Activated CD4-positive, alpha-beta T cell treated with anti-CD3 and anti-CD28 coated beads, Interleukin-2, amount 10 ng/mL, durations not matched to agents 7 days and 5 days (primary cell): ENCODE results near the gene RARRES1. TPM values are rescaled to one million over a fixed set of nuclear protein-coding genes. Genes with fewer than 3 reads are reported as not detected.

ENCODE experiments used
- CTCF ChIA-PET: fragments of 350-600 bp; sonication (Branson Sonifier 250); formaldehyde crosslinking; loops from one replicate; lab custom pipeline; 2021; ENCODE audit warnings: antibody characterized with exemption; lab: Charles Lee
- POLR2A ChIA-PET: fragments of 350-600 bp; sonication (Branson Sonifier 250); formaldehyde crosslinking; loops from one replicate; lab custom pipeline; 2021; ENCODE audit warnings: antibody characterized with exemption; lab: Charles Lee
- DNase-seq: peaks from one replicate; pipeline ENCODE4 v3.0.0-alpha.2; 2020
- H3K27ac Mint-ChIP-seq: one replicate; pipeline ENCODE4 v1.8.0; 2021; ENCODE audit warnings: mild to moderate bottlenecking, moderate library complexity, mixed read lengths
- H3K27me3 Mint-ChIP-seq: one replicate; pipeline ENCODE4 v1.8.0; 2021; ENCODE audit warnings: mixed read lengths
- H3K36me3 Mint-ChIP-seq: one replicate; pipeline ENCODE4 v1.8.0; 2021; ENCODE audit warnings: low read depth, mixed read lengths
- H3K4me1 Mint-ChIP-seq: one replicate; pipeline ENCODE4 v1.8.0; 2021; ENCODE audit warnings: mixed read lengths
- H3K4me3 Mint-ChIP-seq: one replicate; pipeline ENCODE4 v1.8.0; 2021; ENCODE audit warnings: mild to moderate bottlenecking, moderate library complexity, mixed read lengths
- H3K9me3 Mint-ChIP-seq: one replicate; pipeline ENCODE4 v1.8.0; 2021; ENCODE audit warnings: mixed read lengths
- total RNA-seq, 2 experiments: library from RNA; stranded (reverse); gene quantifications; one replicate each; pipeline ENCODE4 v1.2.3, GENCODE V29; 2021

Gene RARRES1
- total RNA-seq, 2 experiments from 2014 or later = not detected

DNA sequence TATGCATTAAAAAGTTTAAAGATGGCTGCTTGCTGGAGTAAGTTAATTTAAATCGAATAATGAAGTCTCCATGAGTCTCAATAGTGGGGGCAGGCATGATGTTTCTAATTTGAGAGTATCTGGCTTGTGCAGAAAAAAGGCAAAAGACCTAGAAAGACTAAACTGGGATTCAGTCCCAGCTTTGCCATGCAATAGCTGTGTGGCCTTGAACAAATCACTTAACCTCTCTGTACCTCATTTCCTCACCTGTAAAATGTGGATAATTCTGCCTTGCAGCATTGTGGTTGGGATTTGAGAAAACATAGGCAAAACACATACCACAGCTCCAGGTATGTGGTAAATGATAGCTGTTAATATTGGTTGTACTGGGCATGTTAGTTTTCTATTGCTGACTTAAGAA lies 68.4 kb downstream of the RARRES1 start:
- H3K9me3 Mint-ChIP-seq = no peaks in the 10 kb centered on the region
- H3K4me3 Mint-ChIP-seq = no peak overlapping the region
- H3K27me3 Mint-ChIP-seq = no peaks in the 10 kb centered on the region
- no peak overlapping the region for H3K27ac Mint-ChIP-seq
- DNase-seq = no peak
- ChIA-PET CTCF (interaction anchor here (1.5 kb wide), 1 partner anchor 19 kb away, joined by 5 read pairs; the partner anchor contains the start of gene GFM1), POLR2A (no interaction called here)
- peaks cover 31% of the 10 kb centered on the region for H3K36me3 Mint-ChIP-seq
- peaks cover 8% of the 10 kb centered on the region for H3K4me1 Mint-ChIP-seq

DNA sequence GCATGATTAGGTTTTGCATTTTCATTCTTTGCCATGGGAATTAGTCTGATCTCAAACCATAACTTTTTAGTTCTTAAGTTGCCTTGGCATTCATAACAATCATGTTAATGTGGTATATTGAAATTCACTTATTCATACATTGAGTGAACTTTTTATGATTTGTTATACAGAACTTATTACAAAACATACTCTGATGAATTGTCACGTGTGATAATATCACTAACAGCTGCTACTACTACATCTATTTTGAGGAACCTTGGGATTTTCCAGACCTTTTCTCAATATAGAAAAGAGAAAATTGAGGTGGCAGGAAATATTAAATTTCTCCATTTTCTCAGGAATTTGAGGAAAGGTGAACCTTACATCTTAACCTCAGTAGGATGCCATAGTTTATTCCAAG lies 69.0 kb downstream of the RARRES1 start:
- Mint-ChIP-seq H3K4me1 (peaks cover 10% of the 10 kb centered on the region), H3K27me3 (no peaks in the 10 kb centered on the region), H3K36me3 (peaks cover 25% of the 10 kb centered on the region), H3K27ac (no peak overlapping the region), H3K9me3 (no peaks in the 10 kb centered on the region), H3K4me3 (no peak overlapping the region)
- no peak for DNase-seq
- ChIA-PET CTCF (no interaction called here), POLR2A (no interaction called here)

DNA sequence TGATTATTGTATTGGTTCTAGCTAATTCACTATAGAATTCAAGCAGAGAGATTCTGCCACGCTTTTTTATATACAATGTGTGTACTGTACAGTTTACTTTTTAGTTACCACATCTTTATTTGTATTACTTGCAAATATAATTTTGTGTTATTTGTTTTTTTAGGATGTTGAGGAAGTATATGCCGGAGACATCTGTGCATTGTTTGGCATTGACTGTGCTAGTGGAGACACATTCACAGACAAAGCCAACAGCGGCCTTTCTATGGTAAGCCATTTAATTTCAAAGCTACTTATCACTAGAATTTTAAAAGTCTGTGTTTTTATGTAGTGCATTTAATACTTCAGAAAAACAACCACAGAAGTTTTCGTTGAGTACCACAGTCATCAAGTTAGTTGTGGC lies 71.5 kb downstream of the RARRES1 start:
- Mint-ChIP-seq H3K9me3 (no peaks in the 10 kb centered on the region), H3K27me3 (no peaks in the 10 kb centered on the region), H3K4me3 (no peak overlapping the region), H3K4me1 (peaks cover 10% of the 10 kb centered on the region), H3K36me3 (peaks cover 26% of the 10 kb centered on the region), H3K27ac (no peak overlapping the region)
- DNase-seq = no peak
- ChIA-PET POLR2A (no interaction called here), CTCF (interaction anchor here (2.3 to 4.0 kb wide), 3 partner anchors 10 to 16 kb away, joined by 6 to 32 read pairs (median 17); partner anchors contain the start of genes GFM1 and LXN)

DNA sequence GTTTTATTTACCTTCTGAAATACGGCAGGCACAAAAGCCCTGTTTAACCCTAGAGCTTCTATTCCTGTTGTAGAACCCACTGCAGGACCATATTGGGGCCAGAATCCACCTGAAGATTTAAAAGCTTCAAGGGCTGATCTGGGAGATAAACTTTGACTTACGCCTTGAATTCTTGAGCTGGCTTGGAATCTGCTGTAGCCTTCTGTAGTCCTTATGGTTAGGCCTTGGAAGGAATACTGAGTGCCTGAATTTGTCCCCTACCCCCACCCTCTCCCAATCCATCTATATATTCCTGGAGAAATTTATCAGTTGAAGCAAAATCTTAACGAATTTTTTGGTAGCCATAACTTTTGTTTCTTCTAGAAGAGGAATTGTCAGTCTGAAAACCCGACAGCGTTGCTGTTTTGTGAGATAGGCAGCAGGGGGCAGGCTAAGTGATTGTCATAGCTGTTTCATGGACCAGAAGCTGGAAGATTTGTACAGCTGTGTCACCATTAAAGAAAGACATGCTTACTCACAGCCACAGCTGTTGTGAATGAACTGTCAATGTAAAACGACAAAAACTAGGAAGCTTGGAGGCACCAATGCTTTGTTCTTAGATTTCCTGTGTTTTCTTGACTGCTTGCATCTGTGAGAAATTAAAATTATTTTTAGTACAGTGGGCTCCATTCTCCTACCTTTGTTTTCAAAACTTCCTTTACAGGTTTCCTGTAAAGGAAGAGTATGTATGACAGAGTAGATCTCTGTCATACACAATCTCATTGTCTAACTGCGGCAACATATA lies 72.6 kb downstream of the RARRES1 start:
- DNase-seq = peak; percentile 71
- POLR2A ChIA-PET = interaction anchor here (1.7 kb wide), 1 partner anchor 15 kb away, joined by 4 read pairs; the partner anchor contains the start of gene GFM1
- no peak overlapping the region for H3K27ac Mint-ChIP-seq
- CTCF ChIA-PET = interaction anchor here (1.2 to 4.0 kb wide), 12 partner anchors 11 to 142 kb away, joined by 3 to 32 read pairs (median 4); partner anchors contain the start of genes GFM1, LXN, MFSD1 and MLF1
- H3K4me3 Mint-ChIP-seq = no peak overlapping the region
- H3K4me1 Mint-ChIP-seq = peaks cover 10% of the 10 kb centered on the region
- H3K36me3 Mint-ChIP-seq = peaks cover 23% of the 10 kb centered on the region
- H3K9me3 Mint-ChIP-seq = no peaks in the 10 kb centered on the region
- H3K27me3 Mint-ChIP-seq = no peaks in the 10 kb centered on the region

DNA sequence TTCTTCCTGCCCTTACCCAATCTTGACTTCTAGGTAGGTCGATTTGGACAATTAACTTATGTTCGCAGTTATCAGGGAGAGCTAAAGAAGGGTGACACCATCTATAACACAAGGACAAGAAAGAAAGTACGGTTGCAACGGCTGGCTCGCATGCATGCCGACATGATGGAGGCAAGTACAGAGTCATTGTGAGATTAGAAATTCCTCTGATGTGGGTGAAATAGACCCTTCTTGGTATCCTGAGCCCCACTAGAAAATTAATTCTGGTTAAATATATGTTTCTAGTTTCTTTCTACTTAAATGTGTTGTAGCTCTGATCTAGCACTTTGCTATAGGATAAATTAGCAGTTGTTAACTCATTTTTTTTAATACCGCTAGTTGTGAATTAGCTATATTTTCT lies 73.4 kb downstream of the RARRES1 start:
- peaks cover 10% of the 10 kb centered on the region for H3K4me1 Mint-ChIP-seq
- no peaks in the 10 kb centered on the region for H3K9me3 Mint-ChIP-seq
- H3K27ac Mint-ChIP-seq = no peak overlapping the region
- no peak for DNase-seq
- peaks cover 20% of the 10 kb centered on the region for H3K36me3 Mint-ChIP-seq
- CTCF ChIA-PET = interaction anchor here (0.9 to 4.0 kb wide), 12 partner anchors 11 to 143 kb away, joined by 3 to 32 read pairs (median 4); partner anchors contain the start of genes GFM1, LXN, MFSD1 and MLF1
- POLR2A ChIA-PET = interaction anchor here (1.7 kb wide), 1 partner anchor 14 kb away, joined by 4 read pairs; the partner anchor contains the start of gene GFM1
- H3K4me3 Mint-ChIP-seq = no peak overlapping the region
- H3K27me3 Mint-ChIP-seq = no peaks in the 10 kb centered on the region

DNA sequence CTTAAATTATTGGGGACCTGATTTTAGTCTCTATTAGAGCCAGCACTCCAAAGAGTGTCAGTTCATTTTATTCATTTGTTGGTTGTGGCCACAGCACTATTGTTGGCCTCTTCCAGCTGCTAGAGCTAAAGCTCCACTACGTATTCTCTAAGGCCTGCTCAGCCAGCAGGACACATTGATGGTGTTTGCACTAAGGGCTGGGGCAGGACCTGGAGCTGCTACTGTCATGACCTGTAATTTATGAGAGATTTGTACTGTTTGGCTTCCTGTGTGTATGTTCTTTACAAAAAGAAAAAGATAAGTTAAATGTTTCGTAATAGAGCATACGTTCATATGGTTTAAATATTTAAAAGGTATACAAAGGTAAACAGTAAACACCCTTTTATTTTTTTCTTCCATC lies 79.8 kb downstream of the RARRES1 start:
- Mint-ChIP-seq H3K27ac (no peak overlapping the region), H3K36me3 (peaks cover 33% of the 10 kb centered on the region), H3K4me1 (peaks cover 5% of the 10 kb centered on the region), H3K27me3 (no peaks in the 10 kb centered on the region), H3K9me3 (no peaks in the 10 kb centered on the region), H3K4me3 (no peak overlapping the region)
- POLR2A ChIA-PET = no interaction called here
- CTCF ChIA-PET = interaction anchor here (0.6 to 3.5 kb wide), 3 partner anchors 8 to 139 kb away, joined by 3 to 17 read pairs (median 4); partner anchors contain the start of gene GFM1
- DNase-seq = no peak

DNA sequence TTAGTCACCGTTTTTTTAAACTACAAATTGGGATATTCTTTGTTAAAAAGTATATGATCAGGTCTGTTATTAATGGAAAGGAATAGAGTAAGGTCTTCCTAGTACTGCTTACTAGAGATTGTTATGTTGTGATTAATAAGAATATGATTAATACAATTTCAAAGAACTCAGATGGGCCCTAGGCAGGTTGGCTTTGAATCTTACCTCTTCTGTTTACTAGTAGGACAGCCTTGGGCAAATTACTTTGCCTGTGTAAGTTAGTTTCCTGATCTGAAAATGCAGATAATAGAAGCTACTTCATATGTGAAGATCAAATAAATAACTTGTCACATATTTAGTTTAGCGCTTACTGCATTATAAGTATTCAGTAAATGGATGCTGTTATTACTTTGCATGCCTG lies 81.1 kb downstream of the RARRES1 start:
- H3K36me3 Mint-ChIP-seq = peaks cover 38% of the 10 kb centered on the region
- no peak overlapping the region for H3K4me3 Mint-ChIP-seq
- peaks cover 13% of the 10 kb centered on the region for H3K4me1 Mint-ChIP-seq
- H3K9me3 Mint-ChIP-seq = no peaks in the 10 kb centered on the region
- DNase-seq = no peak
- no peaks in the 10 kb centered on the region for H3K27me3 Mint-ChIP-seq
- no peak overlapping the region for H3K27ac Mint-ChIP-seq
- CTCF ChIA-PET = interaction anchor here (0.6 to 1.6 kb wide), 2 partner anchors 71 to 140 kb away, joined by 3 to 4 read pairs; no protein-coding TSS in a partner anchor
- POLR2A ChIA-PET = interaction anchor here (0.6 kb wide), 1 partner anchor 1773 kb away, joined by 3 read pairs; no protein-coding TSS in a partner anchor

DNA sequence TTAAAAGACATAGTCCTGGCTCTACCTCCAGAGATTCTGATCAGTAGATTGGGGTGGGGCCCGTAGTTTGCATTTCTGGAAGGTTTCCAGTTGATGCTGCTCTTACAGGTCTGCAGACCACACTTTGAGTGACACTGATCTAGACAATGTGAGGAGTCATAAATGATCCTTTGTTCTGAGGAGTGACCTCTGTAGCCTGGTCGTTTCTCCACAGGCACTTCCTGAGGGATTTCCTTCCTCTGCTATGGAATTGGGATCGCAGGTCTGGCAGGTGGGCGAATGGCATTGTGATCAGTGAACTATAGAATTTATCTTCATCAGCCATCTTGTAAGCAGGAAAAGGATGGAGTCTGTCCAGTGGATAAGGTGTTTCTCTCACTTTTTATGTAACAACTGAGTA lies 82.5 kb downstream of the RARRES1 start:
- CTCF ChIA-PET = no interaction called here
- peaks cover 39% of the 10 kb centered on the region for H3K36me3 Mint-ChIP-seq
- peaks cover 24% of the 10 kb centered on the region for H3K4me1 Mint-ChIP-seq
- no peak overlapping the region for H3K27ac Mint-ChIP-seq
- no peaks in the 10 kb centered on the region for H3K9me3 Mint-ChIP-seq
- no peak for DNase-seq
- POLR2A ChIA-PET = no interaction called here
- no peak overlapping the region for H3K4me3 Mint-ChIP-seq
- no peaks in the 10 kb centered on the region for H3K27me3 Mint-ChIP-seq

Other genes starting within 250 kb of the RARRES1 start
- under 1 TPM; 0.79 to 0.87 TPM for gene MLF1, start 161.3 kb downstream of the RARRES1 start, total RNA-seq
- 10 to 100 TPM; 38.1 to 40.7 TPM for gene GFM1, start 87.9 kb downstream of the RARRES1 start, total RNA-seq
- 10 to 100 TPM in 1 of 2 experiments, 1 to 10 TPM in 1; 9.3 to 11.5 TPM for gene LXN, start 59.8 kb downstream of the RARRES1 start, total RNA-seq
- 10 to 100 TPM; 25.1 to 30.5 TPM for gene MFSD1, start 69.6 kb upstream of the RARRES1 start, total RNA-seq